ENCODE data around the gene ACTRT2.

DNA sequence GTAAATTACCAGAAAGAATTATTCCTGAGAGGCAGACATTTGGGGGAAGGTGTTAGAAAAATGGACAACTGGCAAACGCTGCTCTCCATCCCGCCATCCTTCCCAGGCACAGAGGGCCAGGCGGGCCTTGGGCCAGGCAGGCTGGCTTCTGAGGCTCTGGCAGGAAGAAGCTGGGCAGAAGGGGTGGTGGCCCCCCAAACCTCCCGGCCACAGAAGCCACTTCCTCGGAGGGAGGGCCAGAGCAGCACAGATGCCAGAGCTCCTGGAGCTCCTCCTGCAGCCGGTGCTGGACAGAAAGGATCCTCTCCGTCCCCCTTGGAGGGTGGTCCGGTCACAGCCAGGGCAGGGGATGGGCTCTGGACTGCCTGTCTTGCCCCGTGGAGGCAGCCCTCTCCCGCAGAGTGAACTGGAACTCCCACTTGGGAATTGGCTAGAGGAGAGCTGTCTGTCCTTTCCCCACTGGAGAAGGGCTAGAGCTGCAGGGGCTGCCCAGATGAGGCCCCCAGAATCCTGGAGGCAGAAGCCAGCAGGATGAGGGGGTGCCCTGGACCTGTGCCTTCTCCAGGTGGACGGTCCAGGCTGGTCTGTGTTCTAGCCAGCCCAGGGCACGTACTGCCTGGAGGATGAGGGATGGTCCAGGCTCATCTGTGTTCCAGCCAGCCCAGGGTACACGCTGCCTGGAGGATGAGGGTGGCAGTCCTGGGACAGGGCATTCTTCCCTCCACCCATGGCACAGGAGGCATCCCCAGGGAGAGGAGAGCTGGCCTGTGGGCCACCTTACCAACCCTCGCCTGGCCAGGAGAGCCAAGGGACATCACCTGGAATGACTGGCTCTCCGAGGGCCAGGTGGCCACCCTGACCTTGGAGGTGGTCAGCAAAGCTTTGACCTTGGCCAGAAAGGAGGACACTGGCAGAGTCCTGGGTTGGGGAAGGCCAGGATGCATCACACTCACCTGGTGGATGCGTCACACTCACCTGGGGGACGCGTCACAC, 47.4 kb upstream of the ACTRT2 start:
- TF ChIP-seq, protein P1, sequence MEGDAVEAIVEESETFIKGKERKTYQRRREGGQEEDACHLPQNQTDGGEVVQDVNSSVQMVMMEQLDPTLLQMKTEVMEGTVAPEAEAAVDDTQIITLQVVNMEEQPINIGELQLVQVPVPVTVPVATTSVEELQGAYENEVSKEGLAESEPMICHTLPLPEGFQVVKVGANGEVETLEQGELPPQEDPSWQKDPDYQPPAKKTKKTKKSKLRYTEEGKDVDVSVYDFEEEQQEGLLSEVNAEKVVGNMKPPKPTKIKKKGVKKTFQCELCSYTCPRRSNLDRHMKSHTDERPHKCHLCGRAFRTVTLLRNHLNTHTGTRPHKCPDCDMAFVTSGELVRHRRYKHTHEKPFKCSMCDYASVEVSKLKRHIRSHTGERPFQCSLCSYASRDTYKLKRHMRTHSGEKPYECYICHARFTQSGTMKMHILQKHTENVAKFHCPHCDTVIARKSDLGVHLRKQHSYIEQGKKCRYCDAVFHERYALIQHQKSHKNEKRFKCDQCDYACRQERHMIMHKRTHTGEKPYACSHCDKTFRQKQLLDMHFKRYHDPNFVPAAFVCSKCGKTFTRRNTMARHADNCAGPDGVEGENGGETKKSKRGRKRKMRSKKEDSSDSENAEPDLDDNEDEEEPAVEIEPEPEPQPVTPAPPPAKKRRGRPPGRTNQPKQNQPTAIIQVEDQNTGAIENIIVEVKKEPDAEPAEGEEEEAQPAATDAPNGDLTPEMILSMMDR (IDR thresholded peaks at IDR 0.05; ENCODE audit: insufficient read depth, low read length, poor library complexity, severe bottlenecking), result no peak
- TF ChIP-seq EZH2phosphoT487 (conservative IDR thresholded peaks at IDR 0.05; ENCODE audit: low read length), result no peak
